Measurements from ENCODE around the gene ATXN7L3. TPM values are rescaled to one million over a fixed set of nuclear protein-coding genes. Genes with fewer than 3 reads are reported as not detected.

ATXN7L3 gene
- total and polyA plus RNA-seq, 9 of the 15 experiments (the other 6 are each of a cell fraction or from before 2014, with no cell fraction given): 0.62 to 66.1 (median 33.2) TPM

DNA sequence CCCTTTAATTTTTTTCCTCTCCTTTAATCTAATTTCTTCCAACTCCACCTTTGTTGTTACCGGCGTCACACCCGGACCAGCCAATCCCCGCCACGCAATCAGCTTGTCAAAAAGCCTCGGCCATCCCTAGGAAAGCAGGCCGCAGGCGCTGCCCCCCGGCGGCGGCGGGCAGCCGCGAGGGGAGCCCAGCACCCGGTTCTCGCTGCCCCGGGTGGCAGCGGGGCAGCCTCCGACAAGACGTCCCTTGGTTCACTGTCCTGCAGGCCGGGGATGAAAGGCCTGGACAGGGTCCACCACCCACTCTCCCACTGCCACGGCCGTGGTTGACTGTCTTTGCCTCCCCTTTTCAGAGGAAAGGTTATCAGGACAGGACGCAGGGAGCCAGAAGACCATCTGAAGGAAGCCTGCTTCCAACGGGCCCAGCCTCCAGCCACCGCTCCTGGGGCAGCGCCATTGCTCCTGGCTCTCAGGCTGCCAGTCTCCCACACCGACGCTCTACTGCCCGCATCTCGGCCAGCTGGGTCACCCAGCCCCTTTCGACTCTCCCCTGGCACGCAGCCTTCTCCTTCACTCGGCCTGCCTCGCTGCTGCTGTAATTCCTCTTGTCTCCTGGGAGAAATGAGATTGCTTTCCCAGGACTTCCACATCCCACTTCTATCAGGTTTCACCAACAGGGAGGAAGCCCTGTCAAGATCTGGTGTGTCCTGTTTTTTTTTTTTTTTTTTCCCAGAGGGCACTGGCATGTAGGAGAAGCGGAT, 22.6 kb upstream of the ATXN7L3 start (continued):
- no peak for TF ChIP-seq ZNF561 (CRISPR knock-in tag; conservative IDR thresholded peaks at IDR 0.05)
- no peak for TF ChIP-seq HMG20A (CRISPR knock-in tag; conservative IDR thresholded peaks at IDR 0.05)
- TF ChIP-seq NFATC3 (IDR thresholded peaks at IDR 0.05): no peak

DNA sequence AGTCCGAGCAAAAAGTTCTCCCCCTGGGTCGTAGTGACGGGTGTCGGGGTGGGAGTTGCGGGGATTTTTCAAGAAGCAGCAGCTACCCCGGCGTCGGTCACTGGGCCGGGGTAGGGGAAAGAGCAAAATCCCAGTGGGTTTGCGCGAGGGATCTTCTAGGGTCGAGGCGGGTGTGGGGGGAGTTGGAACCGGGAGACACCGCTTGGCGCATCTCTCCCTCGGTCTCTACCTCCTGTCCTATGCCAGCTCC, 22.1 kb upstream of the ATXN7L3 start:
- 56% methylated on average over 7 of the region's 17 CpGs for WGBS (ENCODE audit: insufficient coverage, low coverage, missing lambda C conversion rate)

More for the DNA sequence above, 22.1 kb upstream of the ATXN7L3 start:
- BruUV-seq (replicated peaks): TSS peak; percentile 40
- Histone ChIP-seq H3K27ac (ENCODE audit: extremely low read depth, low read depth, low read length) (no peak overlapping the region), H2AFZ (ENCODE audit: low read depth, low read length) (no peak overlapping the region), H3K36me3 (ENCODE audit: control insufficient read depth, insufficient read depth, low read length) (peaks cover 12% of the 10 kb centered on the region), H3K4me3 (no peak overlapping the region; the same call in 1 of the 2 replicates), H3K27me3 (ENCODE audit: control insufficient read depth in 2 of 2, insufficient read depth in 2 of 2, low read length in 2 of 2) (no peaks in the 10 kb centered on the region), H3K4me2 (ENCODE audit: insufficient read depth, low read length) (peak overlapping the region; percentile 78; the same call in 1 of the 2 replicates), H3K9me1 (ENCODE audit: control insufficient read depth, insufficient read depth, low read length) (no peaks in the 10 kb centered on the region), H3K9me3 (replicated peaks; ENCODE audit: control insufficient read depth, insufficient read depth, low read depth, low read length) (no peaks in the 10 kb centered on the region), H3K4me1 (replicated peaks in 1 of 2; ENCODE audit: control insufficient read depth in 2 of 2, insufficient read depth in 2 of 2, low read length in 2 of 2) (peaks cover 12 to 35% of the 10 kb centered on the region in 2 experiments), H3K79me2 (ENCODE audit: control insufficient read depth, insufficient read depth, low read length) (peaks cover 35% of the 10 kb centered on the region), H3K9ac (ENCODE audit: insufficient read depth in 1 of 2, low read depth in 2 of 2, low read length in 2 of 2) (peak overlapping the region in 1 of 2 experiments; percentile 97; a peak in 2 of 4 replicates), H4K20me1 (replicated peaks; ENCODE audit: control insufficient read depth, insufficient read depth, low read length) (no peaks in the 10 kb centered on the region)
- in situ Hi-C loops (cut with MboI) (no loop called here), intact Hi-C loops (cut with micrococcal nuclease) (loop anchor here (2.0 kb wide), 1 partner anchor 25 kb away; no protein-coding TSS in a partner anchor)
- ATAC-seq (no peak), FAIRE-seq (no peak), DNase-seq (ENCODE audit: extremely low read depth in 1 of 4, low spot score in 3 of 4) (no peak)
- ChIA-PET CTCF (ENCODE audit: low intra/inter-chr PET ratio) (no interaction called here), POLR2A (interaction anchor here (0.8 to 2.8 kb wide), 6 partner anchors 8 to 45 kb away, joined by 3 to 16 read pairs (median 5); no protein-coding TSS in a partner anchor)
- TF ChIP-seq ZNF561 (CRISPR knock-in tag; conservative IDR thresholded peaks at IDR 0.05) (0 out of 2 replicates have a peak, but pooled peaks have one; percentile 33), KLF10 (CRISPR knock-in tag; IDR thresholded peaks at IDR 0.05) (no peak)

Measured in K562 (cell line).